Left lobe of liver (tissue), 2 donors: ENCODE results near the gene CERK. TPM values are rescaled to one million over a fixed set of nuclear protein-coding genes. Genes with fewer than 3 reads are reported as not detected.

Source experiments
- ATAC-seq: fragments of 200-7000 bp; cut with Tn5 transposase; one replicate; pipeline ENCODE4 v1.9.1; 2020; ENCODE audit warnings: mild to moderate bottlenecking, moderate library complexity
- DNase-seq: peaks from one replicate; pipeline ENCODE4 v3.0.0-alpha.2; 2020; ENCODE audit warnings: low spot score
- total RNA-seq: library from RNA; stranded (reverse); gene quantifications from one replicate; pipeline ENCODE4 v1.2.1, GENCODE V29; 2021
- donor health status: DM: no; HTN: no; CAD: no; lungs with moderate emphysema.
- donor health status: DM: no; HTN: yes; CAD: no.

The CERK gene
- total RNA-seq, 1 donor from 2014 or later: 22.0 TPM

- ATAC-seq (peak; percentile 46), DNase-seq (no peak)
Measured at GRCh38 chr22:46682011-46682731, 55.9 kb downstream of the CERK start.

GRCh38 chr22:46681010-46681409 is 57.0 kb downstream of the CERK start:
- DNase-seq: no peak
- peak; percentile 34 for ATAC-seq

- ATAC-seq (no peak), DNase-seq (no peak)
Measured at GRCh38 chr22:46679706-46680269, 58.3 kb downstream of the CERK start.

- no peak for DNase-seq
- ATAC-seq: no peak
Measured at GRCh38 chr22:46678785-46679700, 59.0 kb downstream of the CERK start.

GRCh38 chr22:46678003-46678657 is 59.9 kb downstream of the CERK start:
- DNase-seq: no peak
- no peak for ATAC-seq

GRCh38 chr22:46677323-46678002 is 60.6 kb downstream of the CERK start:
- DNase-seq: no peak

GRCh38 chr22:46676881-46677280 is 61.2 kb downstream of the CERK start:
- DNase-seq (peak; percentile 78), ATAC-seq (peak; percentile 78)

More at GRCh38 chr22:46677323-46678002, 60.6 kb downstream of the CERK start:
- no peak for ATAC-seq

- DNase-seq (no peak), ATAC-seq (peak; percentile 50)
Measured at GRCh38 chr22:46676479-46676878, 61.6 kb downstream of the CERK start.

- DNase-seq (no peak), ATAC-seq (no peak)
Measured at GRCh38 chr22:46675938-46676337, 62.1 kb downstream of the CERK start.

GRCh38 chr22:46675479-46675878 is 62.6 kb downstream of the CERK start:
- ATAC-seq (no peak), DNase-seq (no peak)

- ATAC-seq: no peak
Measured at GRCh38 chr22:46674906-46675305, 63.1 kb downstream of the CERK start.

GRCh38 chr22:46674367-46674781 is 63.7 kb downstream of the CERK start:
- ATAC-seq: no peak
- DNase-seq: no peak

More at GRCh38 chr22:46674906-46675305, 63.1 kb downstream of the CERK start:
- no peak for DNase-seq

- ATAC-seq: no peak
- no peak for DNase-seq
Measured at GRCh38 chr22:46673662-46674236, 64.3 kb downstream of the CERK start.

- DNase-seq: no peak
- no peak for ATAC-seq
Measured at GRCh38 chr22:46673205-46673604, 64.8 kb downstream of the CERK start.

- no peak for ATAC-seq
- DNase-seq: no peak
Measured at GRCh38 chr22:46672731-46673130, 65.3 kb downstream of the CERK start.

GRCh38 chr22:46671824-46672432 is 66.1 kb downstream of the CERK start:
- DNase-seq (no peak), ATAC-seq (no peak)

GRCh38 chr22:46669201-46669600 is 68.9 kb downstream of the CERK start:
- DNase-seq: no peak

GRCh38 chr22:46668116-46668515 is 69.9 kb downstream of the CERK start:
- DNase-seq (no peak), ATAC-seq (no peak)

More at GRCh38 chr22:46669201-46669600, 68.9 kb downstream of the CERK start:
- ATAC-seq: no peak

GRCh38 chr22:46667245-46667623 is 70.8 kb downstream of the CERK start:
- no peak for ATAC-seq
- DNase-seq: no peak
